H1 (cell line): Measurements from ENCODE around the gene PHLPP1. TPM values are rescaled to one million over a fixed set of nuclear protein-coding genes. Genes with fewer than 3 reads are reported as not detected.

Experiments used
- CBX5 ChIP-seq: fragments of 300-800, 300-1000 bp; sonication (generic); IDR thresholded peaks from 2 replicates; pipeline ENCODE4 v1.7.1; 2016; ENCODE audit warnings: antibody characterized with exemption, low read length, low read depth
- EZH2 ChIP-seq: fragments of 200-600 bp; sonication (generic); IDR thresholded peaks from 2 replicates; pipeline ENCODE4 v1.7.1; 2012; ENCODE audit warnings: low read depth, mild to moderate bottlenecking, moderate library complexity, low read length, inconsistent platforms; ENCODE audit not compliant: severe bottlenecking
- HDAC6 ChIP-seq: IDR thresholded peaks from one replicate; pipeline ENCODE4 v1.7.1; 2012; ENCODE audit warnings: low read depth, mild to moderate bottlenecking, inconsistent platforms, low read length, moderate library complexity
- JUND ChIP-seq: IDR thresholded peaks from 2 replicates; pipeline ENCODE4 v1.6.1; 2011; ENCODE audit warnings: mild to moderate bottlenecking, improper control_type of control experiment, low read length
- SP4 ChIP-seq: IDR thresholded peaks from 2 replicates; pipeline ENCODE4 v1.6.1; 2012; ENCODE audit warnings: low read length, inconsistent platforms
- USF2 ChIP-seq: IDR thresholded peaks from 2 replicates; pipeline ENCODE4 v1.6.1; 2011; ENCODE audit warnings: low read length, improper control_type of control experiment
- polyA plus RNA-seq, 7 experiments: library from polyadenylated mRNA; depleted of rRNA in 3 of 7; stranded (reverse) in 5 of 7; unstranded in 2 of 7; fragments of >200 nt in 5 of 7; fragments of 200-250 nt in 2 of 7; gene quantifications; 1 replicate in 5 of 7; 2 replicates in 1 of 7; 4 replicates in 1 of 7; pipeline versions ENCODE4 v1.2.1 to v1.2.3, GENCODE V29; 2011 to 2013; ENCODE audit warnings: missing spikeins in 2 of 7, mixed read lengths in 2 of 7
- total RNA-seq: library from RNA; stranded (reverse); fragmentation: NEBNext Ultra II Directional; extraction: Animal tissue kit (Norgen Biotek cat#: 25700); gene quantifications from 2 replicates; pipeline ENCODE4 v1.2.1, GENCODE V29; 2021

The PHLPP1 gene
- total and polyA plus RNA-seq, 2 of the 8 experiments (the other 6 are each of a cell fraction or from before 2014, with no cell fraction given): 28.0 to 66.3 TPM

DNA sequence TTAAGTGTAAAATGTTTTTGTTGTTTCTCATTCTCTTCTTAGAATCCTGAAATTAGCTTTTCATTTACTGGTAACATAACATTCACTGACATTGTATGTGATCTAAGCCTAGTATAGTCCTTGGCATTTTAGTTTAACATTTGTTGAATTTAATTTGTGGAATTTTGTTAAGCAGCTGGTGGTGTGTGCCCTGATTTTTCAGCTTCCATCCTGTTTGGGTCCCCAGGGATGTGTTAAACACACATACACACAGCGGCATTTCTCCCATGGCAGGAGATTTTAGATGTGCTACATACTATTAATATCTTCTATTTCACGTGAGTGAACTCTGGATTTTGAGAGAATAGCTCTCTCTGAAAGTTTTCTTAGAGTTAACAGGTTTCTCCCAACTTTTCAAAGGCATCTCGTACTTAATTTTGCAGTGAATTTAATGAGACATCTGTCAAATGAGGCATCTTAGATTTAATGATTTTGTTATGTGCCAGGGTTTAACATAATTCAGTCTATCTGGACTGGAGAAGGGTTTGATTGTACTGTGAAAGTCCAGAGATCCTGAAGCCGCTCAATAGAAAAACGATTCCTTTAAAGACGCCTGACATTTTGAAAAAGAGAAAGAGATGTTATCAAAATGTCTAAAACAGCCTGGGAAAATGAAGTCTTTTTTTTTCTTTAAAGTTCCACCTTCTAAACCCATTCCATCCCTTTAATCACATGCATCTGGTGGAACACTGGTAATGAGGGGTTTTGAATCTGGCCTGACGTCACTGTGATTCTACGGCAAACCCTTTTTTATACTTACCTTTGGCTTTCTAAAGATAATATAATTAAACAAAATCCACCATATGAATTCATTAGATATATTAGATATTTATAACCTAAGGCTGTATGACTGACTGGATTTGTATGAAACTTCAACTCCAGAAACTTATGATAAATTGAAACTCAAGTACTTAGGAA lies 6.8 kb downstream of the PHLPP1 start (continued):
- no peak for TF ChIP-seq SP4
- no peak for TF ChIP-seq CBX5
- no peak for TF ChIP-seq HDAC6
- TF ChIP-seq USF2: no peak
- no peak for TF ChIP-seq JUND
- TF ChIP-seq EZH2: no peak
